Measurements from ENCODE around the gene FAN1. TPM values are rescaled to one million over a fixed set of nuclear protein-coding genes. Genes with fewer than 3 reads are reported as not detected.
A peak's percentile ranks its signal among the peaks of the same experiment; 100 is the strongest.

Gene FAN1
- polyA plus RNA-seq, 3 donors = 0.38 to 7.9 (median 0.95) TPM

DNA sequence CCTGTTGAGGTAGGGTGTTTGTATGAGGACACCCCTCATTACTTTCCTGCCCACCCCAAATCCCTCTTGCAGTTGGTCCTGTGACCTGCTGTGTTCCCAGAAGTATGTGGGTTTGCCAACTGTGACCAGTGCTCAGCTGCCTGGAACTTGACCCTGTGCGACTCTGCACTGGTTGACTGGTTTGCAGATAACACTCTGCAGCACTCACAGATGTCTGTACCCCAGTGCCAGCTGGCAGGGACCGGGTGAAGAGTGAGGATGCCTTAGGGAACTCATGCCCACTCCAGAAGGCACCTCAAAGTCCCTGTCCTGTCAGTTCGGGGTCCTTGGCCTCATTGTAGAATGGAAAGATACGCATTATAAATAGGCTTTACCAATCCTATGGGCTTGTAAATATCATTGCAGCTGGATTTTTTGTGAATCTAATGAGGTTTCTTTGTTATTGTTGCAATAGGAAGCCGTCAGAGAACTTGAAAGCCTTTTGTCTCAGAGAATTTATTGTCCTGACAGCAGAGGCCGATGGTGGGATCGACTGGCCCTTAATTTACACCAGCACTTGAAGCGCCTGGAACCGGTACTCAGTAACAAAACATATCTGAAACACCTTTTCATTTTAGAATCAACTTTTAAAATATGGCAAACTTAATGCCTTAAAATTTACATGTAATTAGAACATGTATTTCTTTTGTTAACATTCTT is 18.2 kb downstream of the FAN1 start:
- no peaks in the 10 kb centered on the region for H3K9me3 ChIP-seq (replicated peaks in 1 of 2; ENCODE audit: control insufficient read depth in 1 of 2, insufficient read depth in 1 of 2, low read length in 2 of 2)
- H4K20me1 ChIP-seq (ENCODE audit: insufficient read depth, low read length) = no peaks in the 10 kb centered on the region
- 97% methylated on average over 4 of the region's 9 CpGs for WGBS (ENCODE audit: insufficient coverage)
- H3K4me2 ChIP-seq (replicated peaks; ENCODE audit: extremely low read depth, low read length, poor library complexity, severe bottlenecking) = no peak overlapping the region
- TF ChIP-seq, protein P1, sequence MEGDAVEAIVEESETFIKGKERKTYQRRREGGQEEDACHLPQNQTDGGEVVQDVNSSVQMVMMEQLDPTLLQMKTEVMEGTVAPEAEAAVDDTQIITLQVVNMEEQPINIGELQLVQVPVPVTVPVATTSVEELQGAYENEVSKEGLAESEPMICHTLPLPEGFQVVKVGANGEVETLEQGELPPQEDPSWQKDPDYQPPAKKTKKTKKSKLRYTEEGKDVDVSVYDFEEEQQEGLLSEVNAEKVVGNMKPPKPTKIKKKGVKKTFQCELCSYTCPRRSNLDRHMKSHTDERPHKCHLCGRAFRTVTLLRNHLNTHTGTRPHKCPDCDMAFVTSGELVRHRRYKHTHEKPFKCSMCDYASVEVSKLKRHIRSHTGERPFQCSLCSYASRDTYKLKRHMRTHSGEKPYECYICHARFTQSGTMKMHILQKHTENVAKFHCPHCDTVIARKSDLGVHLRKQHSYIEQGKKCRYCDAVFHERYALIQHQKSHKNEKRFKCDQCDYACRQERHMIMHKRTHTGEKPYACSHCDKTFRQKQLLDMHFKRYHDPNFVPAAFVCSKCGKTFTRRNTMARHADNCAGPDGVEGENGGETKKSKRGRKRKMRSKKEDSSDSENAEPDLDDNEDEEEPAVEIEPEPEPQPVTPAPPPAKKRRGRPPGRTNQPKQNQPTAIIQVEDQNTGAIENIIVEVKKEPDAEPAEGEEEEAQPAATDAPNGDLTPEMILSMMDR (IDR thresholded peaks at IDR 0.05) = no peak
- Mint-ChIP-seq H3K27ac (peak overlapping the region in 1 of 7 donors; percentile 38), H3K4me3 (no peak overlapping the region), H3K4me1 (no peaks in the 10 kb centered on the region), H3K36me3 (peaks cover 73 to 83% of the 10 kb centered on the region in 2 donors), H3K27me3 (ENCODE audit: low read depth in 3 of 3) (no peaks in the 10 kb centered on the region), H3K9me3 (no peaks in the 10 kb centered on the region)
- H3K36me3 ChIP-seq (replicated peaks in 1 of 2; ENCODE audit: control insufficient read depth in 1 of 2, insufficient read depth in 2 of 2, low read length in 2 of 2) = peaks cover 36 to 86% of the 10 kb centered on the region in 2 donors
- no peaks in the 10 kb centered on the region for H3K27me3 ChIP-seq (ENCODE audit: control insufficient read depth in 2 of 2, insufficient read depth in 2 of 2, low read length in 2 of 2)
- no peak overlapping the region for H3K27ac ChIP-seq (ENCODE audit: low read depth in 1 of 2, low read length in 2 of 2)
- H3K4me3 ChIP-seq (replicated peaks in 1 of 3; ENCODE audit: low read depth in 2 of 3, low read length in 3 of 3) = no peak overlapping the region
- no peak for DNase-seq
- no peak overlapping the region for H3K9ac ChIP-seq (ENCODE audit: insufficient read depth, low read length, poor library complexity, severe bottlenecking)
- H3K79me2 ChIP-seq (ENCODE audit: insufficient read depth, low read length) = no peaks in the 10 kb centered on the region
- intact Hi-C loops (cut with micrococcal nuclease) = no loop called here
- no peaks in the 10 kb centered on the region for H3K4me1 ChIP-seq (ENCODE audit: control insufficient read depth in 1 of 2, insufficient read depth in 2 of 2, low read length in 2 of 2)
- H2AFZ ChIP-seq (ENCODE audit: insufficient read depth, low read depth, low read length, poor library complexity, severe bottlenecking) = no peak overlapping the region

DNA sequence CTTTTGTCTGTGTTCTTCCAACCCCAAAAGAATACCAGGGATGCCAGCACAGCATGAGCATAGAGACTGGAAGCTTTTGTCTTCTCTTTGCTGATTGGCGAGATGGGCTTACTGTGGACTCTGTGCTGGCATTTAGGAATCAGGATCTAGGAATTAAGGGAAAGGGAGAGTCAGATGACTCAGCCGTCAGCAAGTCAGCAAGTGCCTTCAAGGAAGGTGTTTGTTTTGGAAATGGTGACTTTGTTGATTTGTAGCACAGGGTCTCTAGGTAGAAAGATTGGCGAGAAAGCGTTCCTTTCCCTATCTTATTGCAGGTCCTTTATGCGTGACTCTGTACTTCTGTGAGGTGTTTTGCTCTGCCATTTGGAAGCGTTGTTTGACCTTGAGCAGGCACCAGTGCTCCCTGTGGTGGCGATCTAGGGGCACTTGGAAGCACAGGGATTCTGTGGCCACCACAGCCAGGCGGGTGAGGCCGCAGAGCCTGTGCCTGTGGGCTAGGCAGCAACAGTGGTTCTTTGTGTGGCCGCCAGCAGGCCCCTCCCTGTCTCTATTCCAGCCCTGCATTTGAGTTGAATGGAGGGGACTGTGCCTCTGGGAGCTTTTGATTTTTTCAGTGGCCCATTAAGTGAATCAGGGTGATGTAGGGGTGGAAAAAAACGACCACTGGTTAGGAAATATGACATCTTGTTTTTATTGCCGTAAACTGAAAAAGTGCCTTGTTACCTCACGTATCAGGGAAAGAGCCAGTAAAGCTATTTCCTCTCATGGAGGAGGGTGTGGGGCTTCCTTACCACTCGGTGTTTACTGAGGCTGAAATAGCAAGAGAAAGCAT is 19.0 kb downstream of the FAN1 start:
- H4K20me1 ChIP-seq (ENCODE audit: insufficient read depth, low read length) = no peaks in the 10 kb centered on the region
- H2AFZ ChIP-seq (ENCODE audit: insufficient read depth, low read depth, low read length, poor library complexity, severe bottlenecking) = no peak overlapping the region
- Mint-ChIP-seq H3K4me3 (no peak overlapping the region), H3K36me3 (peaks cover 74 to 83% of the 10 kb centered on the region in 2 donors), H3K27ac (peak overlapping the region in 1 of 7 donors; percentile 46), H3K9me3 (no peaks in the 10 kb centered on the region), H3K27me3 (ENCODE audit: low read depth in 3 of 3) (no peaks in the 10 kb centered on the region), H3K4me1 (no peaks in the 10 kb centered on the region)
- intact Hi-C loops (cut with micrococcal nuclease) = no loop called here
- TF ChIP-seq, protein P1 (IDR thresholded peaks at IDR 0.05) = no peak
- H3K4me1 ChIP-seq (ENCODE audit: control insufficient read depth in 1 of 2, insufficient read depth in 2 of 2, low read length in 2 of 2) = no peaks in the 10 kb centered on the region
- DNase-seq = no peak
- no peak overlapping the region for H3K9ac ChIP-seq (ENCODE audit: insufficient read depth, low read length, poor library complexity, severe bottlenecking)
- no peaks in the 10 kb centered on the region for H3K79me2 ChIP-seq (ENCODE audit: insufficient read depth, low read length)
- no peak overlapping the region for H3K4me3 ChIP-seq (replicated peaks in 1 of 3; ENCODE audit: low read depth in 2 of 3, low read length in 3 of 3)
- H3K27ac ChIP-seq (ENCODE audit: low read depth in 1 of 2, low read length in 2 of 2) = no peak overlapping the region
- H3K27me3 ChIP-seq (ENCODE audit: control insufficient read depth in 2 of 2, insufficient read depth in 2 of 2, low read length in 2 of 2) = no peaks in the 10 kb centered on the region
- 85% methylated on average over 10 of the region's 14 CpGs for WGBS (ENCODE audit: insufficient coverage)
- H3K4me2 ChIP-seq (replicated peaks; ENCODE audit: extremely low read depth, low read length, poor library complexity, severe bottlenecking) = no peak overlapping the region
- no peaks in the 10 kb centered on the region for H3K9me3 ChIP-seq (replicated peaks in 1 of 2; ENCODE audit: control insufficient read depth in 1 of 2, insufficient read depth in 1 of 2, low read length in 2 of 2)
- peaks cover 43 to 87% of the 10 kb centered on the region in 2 donors for H3K36me3 ChIP-seq (replicated peaks in 1 of 2; ENCODE audit: control insufficient read depth in 1 of 2, insufficient read depth in 2 of 2, low read length in 2 of 2)

Data from CD14-positive monocyte (primary cell).